Measurements from ENCODE around the gene PEX14.

PEX14 gene

DNA sequence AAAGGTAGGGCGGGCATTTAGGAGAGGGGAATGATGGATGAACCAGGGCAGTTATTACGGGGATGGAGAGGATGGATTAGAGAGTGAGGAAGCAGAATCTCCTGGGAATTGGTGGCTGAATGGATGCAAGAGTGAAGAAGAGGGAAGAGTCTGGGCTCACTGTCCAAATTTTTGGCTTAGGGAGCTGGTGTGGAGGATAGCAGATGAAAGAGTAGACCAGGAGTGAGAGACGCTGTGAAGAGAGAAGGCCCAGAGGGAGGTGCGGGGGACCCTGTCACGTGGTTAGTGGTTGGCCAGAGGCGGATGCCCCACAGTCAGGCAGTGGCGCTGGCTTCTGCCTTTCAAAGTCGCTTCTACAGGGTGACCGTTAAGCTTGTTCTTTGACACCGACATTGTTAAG, 78.4 kb downstream of the PEX14 start:
- DNase-seq: no peak

DNA sequence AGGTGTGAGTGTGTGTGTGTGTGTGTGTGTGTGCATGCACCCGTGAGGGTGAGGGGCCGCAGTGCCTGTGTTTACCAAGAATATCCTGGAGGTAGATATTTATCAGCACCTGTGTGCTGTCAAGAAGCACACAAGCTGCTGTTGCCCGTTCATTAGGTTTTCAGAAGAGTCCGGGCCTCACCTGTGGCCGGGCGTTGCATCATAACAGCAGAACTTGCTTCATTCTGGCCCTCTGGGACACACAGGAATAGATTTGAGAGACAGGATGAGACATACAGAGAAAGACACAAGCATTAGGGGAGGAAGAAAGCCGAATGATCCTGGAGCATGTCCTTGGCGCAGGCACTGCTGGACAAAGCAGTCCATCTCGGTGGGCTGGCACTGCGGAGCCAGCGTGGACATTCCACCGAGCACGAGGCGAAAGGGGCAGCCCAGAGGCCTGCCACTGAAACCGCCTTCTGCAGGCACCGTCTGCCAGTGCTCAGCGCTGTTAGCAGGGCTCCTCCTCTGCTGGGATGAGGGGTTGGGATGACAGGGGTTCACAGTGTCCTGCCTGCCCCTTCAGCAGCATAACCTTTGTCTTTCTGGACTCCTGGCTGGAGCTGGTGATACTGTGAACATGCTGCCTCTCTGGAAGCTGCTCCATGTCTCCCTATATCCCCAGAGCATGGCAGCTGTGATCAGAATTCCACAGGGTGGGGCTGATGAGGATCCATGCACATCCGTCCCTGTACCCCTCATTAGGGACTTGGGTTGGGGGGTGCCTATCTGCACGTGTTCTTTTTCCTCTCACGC, 81.1 kb downstream of the PEX14 start:
- DNase-seq: no peak

DNA sequence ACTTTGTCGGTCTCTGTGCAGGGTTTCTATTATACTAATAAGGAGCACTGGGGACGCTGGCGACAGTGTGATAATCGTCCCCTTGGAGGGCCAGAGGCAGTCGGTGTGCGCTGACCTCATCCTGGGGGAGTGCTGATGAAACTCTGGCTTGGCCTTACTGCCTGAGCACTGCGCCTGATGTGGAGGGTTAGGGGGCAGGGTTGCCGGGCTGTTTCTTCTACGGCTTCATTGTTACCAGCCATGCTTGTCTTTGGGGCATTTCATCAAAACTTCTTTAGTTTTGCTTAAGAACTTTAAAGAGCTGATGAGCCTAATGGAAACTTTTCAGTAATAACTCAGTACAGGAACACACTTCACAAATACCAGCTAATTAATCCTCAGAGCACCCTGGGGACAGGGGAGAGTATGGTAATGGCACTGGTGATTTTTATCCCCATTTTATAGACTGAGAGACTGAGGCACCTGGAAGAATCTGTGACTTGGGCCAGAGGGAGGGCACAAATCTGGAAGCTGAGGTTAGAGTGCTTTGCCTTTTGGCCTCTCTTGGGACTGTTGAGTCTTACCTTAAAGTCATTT, 81.8 kb downstream of the PEX14 start:
- DNase-seq: no peak

DNA sequence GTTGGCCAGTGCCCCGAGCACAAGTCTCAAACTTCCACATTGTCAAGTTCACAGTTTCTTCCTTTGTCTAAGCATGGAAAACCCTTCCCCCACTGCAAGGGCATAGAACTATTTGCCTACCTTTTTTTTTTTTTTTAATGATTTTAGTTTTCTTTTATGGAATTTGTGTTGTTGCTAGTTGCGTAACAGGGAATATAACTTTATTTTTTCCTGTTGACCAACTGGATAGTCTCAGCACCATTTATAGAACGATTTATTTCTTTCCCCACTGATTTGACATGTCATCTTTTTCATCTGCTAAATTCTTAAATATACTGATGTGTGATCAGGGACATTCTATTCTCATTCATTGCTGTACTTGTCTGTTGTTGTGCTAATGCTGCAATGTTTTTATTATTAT, 83.0 kb downstream of the PEX14 start:
- no peak for DNase-seq

DNA sequence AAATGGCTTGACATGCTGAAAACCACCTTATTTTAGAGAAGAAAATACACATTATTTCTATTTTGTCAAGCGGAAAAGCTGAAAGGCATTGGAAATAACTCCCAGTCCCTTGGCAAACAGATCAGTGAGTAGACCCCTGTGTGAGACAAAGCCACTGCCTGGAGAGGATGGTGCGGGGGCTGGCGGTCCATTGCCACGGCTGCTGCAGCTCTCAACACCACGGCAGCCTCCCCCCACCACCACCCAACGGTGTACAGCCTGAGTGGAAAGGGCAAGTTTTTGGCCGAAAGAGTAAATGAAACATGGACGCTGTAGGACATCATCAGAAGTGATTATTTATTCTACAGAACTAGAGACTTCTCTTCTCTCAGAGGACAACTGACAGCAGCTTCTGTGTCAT, 84.6 kb downstream of the PEX14 start:
- DNase-seq: no peak

DNA sequence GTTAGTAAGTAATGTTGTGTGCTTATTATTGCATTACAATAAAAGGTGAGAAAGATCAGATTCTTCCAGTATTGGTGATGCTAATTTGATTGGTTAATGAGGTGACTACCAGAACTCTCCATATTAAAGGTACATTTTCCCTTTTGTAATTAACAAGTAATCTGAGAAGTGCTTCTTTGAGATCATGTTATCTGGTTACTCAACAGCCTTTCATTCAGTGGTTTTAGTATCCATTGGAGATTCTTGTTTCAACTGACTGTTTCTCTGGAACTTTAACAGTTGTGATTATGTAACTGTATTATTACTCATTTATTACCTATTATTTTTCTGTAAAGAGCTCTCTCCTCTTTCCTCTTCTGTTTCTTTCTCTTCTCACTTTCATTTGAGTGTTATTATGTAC, 86.7 kb downstream of the PEX14 start:
- DNase-seq: no peak

DNA sequence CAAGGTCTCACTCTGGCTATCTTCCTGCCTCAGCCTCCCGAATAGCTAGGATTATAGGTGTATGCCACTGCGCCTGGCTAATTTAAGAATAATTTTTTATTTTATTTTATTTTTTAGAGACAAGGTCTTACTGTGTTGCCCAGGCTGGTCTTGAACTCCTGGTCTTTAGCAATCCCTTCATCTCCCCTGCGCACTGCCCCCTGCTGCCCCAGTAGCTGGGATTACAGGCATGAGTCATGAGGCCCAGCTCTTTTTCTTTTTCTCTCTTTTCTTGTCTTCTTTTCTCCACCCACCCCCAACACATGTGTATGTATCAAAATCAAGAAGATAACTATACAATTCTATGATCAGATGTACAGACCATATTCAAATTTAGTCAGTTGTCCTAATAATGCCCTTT, 87.2 kb downstream of the PEX14 start:
- no peak for DNase-seq

DNA sequence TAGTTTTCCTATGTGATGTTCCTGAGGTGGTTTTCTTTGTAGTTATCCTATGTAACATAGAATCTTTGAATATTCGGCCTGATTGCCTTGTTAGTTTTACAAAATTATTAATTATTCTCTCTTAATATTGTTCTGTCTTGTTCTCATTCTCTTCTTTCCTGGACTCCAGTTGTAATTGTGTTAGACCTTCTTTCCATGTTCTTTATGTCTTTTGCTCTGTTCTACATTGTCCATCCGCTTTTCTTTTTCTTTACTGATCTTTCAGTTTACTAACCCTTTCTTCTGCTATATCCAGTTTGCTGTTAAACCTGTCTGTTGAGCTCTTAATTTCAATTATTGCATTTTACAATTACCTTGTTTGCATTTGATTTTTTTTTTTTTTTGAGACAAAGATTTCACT, 89.3 kb downstream of the PEX14 start:
- no peak for DNase-seq

DNA sequence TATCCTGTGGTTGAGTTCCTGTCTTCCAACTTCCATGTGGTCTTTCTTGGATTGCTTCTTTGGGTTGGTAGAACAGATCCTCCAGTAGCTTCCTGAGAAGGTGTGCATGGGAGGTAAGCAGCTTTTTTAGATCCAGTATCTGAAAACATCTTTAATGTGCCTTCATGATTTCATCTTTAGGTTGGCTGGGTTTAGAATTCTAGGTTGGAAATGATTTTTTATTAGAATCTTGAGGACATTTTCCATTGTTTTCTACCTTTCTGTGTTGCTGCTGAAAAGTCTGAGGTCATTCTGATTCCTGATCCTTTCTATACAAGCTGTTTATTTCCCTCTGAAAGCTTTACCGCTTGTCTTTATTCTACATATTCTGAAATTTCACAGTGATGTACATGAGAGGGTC, 94.8 kb downstream of the PEX14 start:
- no peak for DNase-seq

DNA sequence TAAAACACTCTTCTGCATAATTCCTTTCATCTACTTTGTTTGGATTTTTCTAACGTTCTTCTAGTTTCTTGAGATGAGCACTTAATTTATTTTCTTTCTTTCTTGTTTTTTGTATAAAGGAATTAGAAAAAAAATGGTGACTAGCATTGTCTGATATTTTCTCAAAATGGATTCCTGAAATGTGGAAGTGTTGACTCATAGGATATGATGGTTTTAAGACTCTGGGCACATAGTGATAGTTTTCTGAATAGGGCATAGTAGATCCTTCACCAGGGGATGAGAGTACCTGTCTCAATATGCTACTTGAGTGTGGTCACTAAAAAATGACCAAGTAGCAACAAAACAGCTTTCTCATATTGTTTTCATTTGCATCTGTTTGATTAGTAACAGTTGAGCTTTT, 100.9 kb downstream of the PEX14 start:
- DNase-seq: no peak

DNA sequence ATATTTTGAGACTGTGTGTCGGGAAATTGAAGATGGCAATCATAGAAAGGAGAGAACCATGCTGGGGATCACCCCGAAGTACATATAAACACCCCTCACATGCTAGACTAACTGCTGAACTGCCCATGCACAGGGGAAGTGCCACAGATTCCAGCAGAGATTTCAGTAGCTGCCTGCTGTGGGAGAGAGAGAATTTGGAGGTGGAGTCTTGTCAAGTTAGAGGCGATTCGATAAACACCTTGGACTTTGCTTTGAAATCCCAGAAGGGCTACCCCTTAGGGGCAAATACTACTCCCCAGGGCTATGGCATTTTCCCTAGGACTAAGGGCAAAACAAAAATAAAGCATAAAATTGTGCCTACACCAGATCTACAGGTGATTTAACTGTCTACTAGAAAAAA, 103.3 kb downstream of the PEX14 start:
- DNase-seq: no peak

DNA sequence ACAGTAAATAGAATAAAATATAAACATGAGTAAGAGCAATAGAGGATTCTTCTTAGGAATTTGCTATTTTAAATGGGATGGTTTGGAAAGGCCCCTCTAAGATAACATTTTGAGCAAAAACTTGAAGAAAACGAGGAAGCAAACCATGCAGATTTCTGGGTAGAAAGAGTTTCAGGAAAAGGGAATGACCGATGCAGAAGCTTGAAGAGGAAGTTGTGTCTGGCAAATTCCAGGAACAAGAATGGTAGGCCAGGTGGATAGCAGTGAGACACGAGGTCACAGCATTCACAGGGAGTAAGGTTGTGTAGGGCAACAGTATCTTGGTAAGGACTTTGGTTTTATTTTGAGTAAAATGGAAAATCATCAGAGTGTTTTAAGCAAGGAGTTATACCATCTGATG, 108.9 kb downstream of the PEX14 start:
- DNase-seq: no peak

DNA sequence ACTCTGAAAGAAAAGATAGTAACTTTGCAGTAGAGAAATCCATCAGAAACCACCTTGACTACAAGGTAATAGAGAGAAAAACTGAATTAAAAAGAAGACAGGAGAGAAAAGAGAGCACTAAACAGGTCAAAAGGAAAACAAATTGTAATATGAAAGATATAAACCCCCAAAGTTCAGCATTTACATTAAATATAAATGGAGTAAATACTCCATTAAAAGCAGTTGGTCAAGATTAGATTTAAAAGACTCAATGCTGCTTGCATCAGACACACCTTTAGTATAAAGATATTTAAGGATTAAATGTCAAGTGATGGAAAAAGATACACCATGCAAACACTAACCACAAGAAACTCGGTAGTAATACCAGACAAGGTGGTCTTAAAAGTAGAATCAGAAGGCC, 110.5 kb downstream of the PEX14 start:
- DNase-seq: no peak

DNA sequence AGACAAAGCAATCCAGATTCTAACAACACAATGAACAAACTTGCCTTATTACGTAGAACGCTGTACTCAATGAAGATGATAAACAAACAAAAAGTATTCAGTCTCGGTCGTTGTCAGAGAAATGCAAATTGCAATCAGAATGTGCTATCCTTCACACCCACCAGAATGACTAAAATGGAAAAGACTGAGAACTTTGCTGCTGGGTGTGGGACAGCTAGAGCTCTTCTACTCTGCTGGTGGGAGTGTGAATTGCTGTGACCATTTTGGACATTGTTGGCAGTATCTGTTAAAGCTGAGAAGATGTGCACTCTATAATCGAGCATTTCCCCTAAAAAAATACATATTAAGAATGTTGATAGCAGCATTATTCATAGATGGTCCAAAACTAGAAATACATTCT, 111.4 kb downstream of the PEX14 start:
- no peak for DNase-seq

DNA sequence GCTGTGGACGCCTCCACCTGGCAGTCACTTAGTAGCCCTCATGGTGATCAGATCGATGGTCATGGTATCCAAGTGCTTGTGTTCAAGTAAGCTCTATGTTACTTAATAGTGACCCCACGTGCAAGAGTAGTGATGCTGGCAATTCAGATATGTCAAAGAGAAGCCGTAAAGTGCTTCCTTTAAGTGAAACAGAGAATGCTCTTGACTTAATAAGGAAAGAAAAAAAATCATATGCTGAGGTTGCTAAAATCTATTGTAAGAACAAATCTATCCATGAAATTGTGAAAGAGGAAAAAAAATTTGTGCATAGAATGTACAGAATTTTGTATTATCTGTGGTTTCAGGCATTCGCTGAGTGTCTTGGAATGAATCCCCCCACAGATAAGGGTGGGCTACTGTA, 113.9 kb downstream of the PEX14 start:
- DNase-seq: no peak

DNA sequence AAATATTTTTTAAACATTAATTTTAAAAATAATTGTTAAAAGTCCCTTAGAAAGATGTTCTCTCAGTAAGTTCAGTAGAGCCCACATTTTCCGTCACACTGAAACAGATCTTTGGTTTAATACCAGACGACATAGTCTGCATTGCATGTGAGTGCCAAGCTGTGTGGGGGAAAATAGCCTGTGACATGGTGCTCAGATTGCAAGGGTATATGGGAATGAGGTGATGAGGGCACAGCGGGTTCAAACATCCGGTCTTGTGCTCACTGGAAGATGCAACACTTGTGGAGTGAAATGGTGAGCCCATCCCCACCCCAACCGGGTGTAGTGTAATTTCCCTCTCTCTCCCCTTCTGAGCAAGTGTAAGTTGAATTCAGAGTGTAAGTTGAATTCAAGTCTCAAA, 114.3 kb downstream of the PEX14 start:
- no peak for DNase-seq

DNA sequence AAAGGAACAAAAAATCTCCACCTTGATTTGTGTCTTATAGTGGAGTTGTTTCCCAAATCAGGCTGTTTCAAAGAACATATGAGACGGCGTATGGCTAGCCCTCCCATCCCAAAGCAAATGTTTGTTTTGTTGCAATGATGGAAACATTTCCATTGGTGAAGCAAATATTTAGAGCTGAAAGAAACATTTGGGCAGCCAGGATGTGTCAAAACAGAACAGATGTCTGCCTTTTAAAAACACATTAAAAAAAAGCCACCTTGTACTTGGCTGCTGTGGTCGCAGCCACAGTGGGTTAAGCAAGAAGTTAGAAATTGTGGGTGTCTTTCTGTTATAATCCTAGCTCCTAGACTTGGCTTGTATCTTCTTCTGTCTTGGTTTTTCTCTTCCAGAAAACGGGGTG, 116.3 kb downstream of the PEX14 start:
- DNase-seq: no peak

DNA sequence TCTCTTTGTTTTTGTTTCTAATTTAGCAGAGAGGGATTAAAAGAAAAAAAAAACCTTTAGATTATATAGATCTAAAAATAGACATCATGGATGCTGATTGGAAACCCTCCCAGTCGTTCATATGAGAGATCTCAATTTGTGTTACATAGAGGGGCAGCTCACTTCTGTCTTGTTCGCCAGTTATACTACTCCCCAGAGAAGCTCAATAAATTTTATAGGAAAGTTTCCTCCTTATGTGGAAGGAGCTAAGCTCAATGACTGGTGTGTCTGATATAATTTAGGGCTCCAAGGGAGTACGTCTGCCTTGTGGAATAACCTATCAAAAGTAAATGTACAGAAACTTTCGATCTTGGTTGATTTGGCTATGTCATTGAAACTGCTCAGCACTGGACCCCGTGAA, 117.6 kb downstream of the PEX14 start:
- DNase-seq: no peak

DNA sequence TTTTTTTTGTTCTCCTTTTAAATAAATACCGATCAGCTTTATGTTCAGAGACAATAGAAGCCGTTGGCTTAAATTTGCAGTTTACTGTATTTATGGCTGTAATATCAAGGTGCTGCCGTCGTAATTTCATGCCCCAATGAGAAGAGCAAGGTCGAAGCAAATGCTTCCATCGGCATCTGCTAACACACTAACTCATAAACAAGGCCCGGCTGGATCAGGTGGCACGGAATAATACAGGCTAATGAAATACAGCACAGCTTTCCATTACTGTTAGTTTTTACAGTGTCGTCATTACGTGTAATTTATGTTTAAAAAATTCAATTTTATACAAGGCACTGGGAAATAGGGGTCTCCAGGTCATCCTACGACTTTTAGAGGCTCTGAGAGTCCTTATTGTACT, 119.0 kb downstream of the PEX14 start:
- DNase-seq: no peak

DNA sequence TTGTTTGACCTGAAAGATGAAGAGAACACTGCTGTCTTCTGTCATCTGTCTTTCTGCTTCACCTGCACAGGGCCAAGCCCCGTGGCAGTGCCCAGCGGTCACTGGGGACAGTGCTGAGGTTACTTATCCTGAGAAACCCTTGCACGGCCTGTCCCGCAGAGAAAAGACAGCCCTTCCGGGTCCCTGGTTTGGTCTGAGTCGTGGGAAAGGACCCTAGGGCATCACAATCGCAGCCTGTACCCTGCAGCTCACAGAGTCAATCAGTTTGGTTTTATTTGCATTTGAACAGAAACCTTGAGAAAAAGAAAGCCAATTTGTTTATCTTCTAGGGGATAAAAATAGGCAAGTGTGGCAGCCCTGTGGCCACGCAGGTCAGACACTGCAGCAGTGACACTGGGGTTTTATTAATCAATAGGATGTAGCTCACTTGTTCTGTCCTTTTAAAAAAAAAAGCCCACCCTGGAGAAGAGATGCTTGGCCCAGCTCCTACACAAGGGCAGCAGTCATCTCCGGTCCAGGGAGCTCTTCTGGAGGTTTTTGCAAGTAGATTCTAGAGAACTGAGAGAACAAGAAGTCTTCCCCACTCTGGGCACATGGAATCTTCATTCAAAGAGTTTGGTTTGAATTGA, 120.0 kb downstream of the PEX14 start:
- no peak for DNase-seq

DNA sequence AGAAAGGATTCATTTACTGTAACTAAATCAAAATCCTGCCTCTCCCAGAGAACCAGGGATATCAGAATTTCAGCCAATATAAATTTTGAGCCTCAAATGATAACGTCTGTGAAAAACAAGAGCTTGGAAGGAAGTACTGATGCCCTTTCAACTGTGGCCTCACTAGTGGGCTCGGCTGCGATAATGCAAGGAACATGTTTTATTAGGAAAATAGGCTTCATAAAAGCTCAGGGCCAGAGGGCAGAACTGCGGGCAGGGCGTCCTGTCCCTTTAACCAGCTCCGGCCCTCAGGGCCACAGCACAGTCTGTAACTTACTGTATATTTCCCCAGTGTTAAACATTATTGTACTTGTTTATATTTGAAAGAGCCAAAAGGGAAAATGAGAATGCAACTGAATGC, 122.0 kb downstream of the PEX14 start:
- no peak for DNase-seq

DNA sequence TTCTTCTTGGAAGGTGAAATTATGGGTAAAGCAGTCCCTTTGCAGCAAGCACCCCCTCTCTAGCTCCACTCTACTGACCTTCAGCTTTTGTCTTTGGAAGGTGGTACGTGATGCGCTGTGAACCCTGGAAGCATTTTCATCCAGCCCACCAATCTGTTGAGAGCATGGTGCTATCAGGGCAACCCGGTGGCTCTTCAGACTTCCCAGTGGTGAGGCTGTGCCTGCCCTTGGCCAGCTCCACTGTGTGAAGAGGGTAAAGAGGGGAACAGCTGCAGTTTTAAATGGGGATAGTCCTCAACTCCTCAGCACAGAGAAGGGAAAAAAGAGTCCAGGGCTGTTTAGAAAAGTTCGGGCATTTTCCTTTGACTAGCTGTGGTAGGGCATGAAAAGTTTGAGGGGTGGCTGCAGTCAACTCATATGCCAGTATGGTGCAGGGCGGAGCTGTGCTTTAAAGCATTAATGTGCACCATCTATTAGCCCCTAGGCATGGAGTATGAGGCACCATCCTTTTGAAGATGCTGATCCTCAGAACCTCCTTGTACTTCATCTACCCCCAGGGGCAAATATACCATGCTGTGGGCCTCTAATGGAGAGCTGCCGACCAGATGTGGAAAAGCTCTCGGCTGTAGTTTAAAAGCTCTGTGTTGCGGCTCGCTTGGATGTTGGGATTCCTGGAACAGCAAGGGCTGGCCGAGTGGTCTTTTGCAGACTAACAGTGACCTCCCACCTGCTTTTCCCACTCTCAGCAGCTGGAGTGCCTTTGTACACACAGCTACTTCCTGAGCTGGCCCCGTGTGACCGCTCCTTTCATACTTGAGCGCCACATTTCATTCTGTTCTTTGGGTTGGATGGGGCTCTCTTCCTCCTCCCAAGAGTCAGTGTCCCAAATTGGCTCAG, 123.0 kb downstream of the PEX14 start:
- DNase-seq: no peak

DNA sequence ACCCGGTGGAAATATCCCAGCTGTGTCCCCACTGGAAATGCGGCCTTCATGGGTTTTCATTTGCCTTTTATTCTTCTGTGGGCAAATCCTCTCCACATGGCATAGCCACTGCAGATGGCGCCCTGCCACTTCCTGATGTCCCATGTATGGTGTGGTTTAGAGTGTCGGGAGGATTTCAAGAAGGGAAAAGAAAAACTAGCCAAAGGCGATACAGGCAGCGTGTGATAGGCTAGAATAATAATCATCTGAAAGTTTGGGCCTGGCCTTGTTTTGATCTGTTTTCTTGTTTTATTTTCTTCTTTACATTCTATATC, 123.6 kb downstream of the PEX14 start:
- DNase-seq: no peak

All from NCI-H748 treated with DMSO at 0.1 percent for 48 hours (cell line).